ENCODE data around the gene NIBAN1. TPM values are rescaled to one million over a fixed set of nuclear protein-coding genes. Genes with fewer than 3 reads are reported as not detected.
A peak's percentile ranks its signal among the peaks of the same experiment; 100 is the strongest.

NIBAN1 gene
- total and polyA plus RNA-seq, 9 of the 15 experiments (the other 6 are each of a cell fraction or from before 2014, with no cell fraction given): 1.5 to 26.6 (median 16.2) TPM

DNA sequence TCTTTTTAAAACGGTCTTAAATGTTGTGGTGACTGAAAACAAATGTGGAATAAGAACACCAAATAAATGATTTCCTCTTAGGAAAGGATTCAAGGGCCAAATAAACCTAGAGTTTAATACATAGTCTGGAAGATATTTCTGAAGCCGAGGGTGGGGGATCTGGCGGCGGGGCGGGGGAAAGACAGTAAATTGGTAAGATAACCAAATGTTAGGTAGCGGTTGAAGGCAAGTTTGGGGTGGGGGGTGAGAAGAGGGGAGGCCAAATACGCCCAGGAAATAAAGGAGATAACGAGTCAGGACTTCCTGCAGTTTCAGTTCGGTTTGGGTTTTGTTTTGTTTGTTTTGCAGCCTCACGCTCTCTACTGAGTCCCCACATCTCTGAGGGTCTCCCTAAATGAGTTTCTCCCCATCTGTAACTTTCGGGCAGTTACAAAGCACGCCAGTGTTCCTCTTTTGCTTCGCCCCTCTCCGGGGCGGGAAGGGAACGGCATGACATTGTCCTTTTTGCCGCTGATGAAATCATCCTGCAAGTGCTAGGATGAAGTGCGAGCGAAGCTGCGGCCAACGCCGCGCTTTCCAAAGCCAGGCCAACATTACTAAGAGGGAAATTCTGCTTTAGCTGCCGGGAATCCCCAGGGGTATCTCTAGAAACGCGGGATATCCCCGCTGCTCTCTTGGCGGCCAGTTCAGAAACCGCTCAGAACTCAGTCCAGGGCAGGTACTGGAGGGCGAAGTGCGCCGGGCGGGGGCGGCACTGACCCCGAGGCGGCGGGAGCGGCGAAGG, 844 bp downstream of the NIBAN1 start (continued):
- TF ChIP-seq MECOM (CRISPR knock-in tag; IDR thresholded peaks at IDR 0.05): peak; percentile 63; the same call in 1 of the 2 replicates
- peak; percentile 68 for TF ChIP-seq L3MBTL2 (IDR thresholded peaks at IDR 0.05)
- TF ChIP-seq TARDBP (IDR thresholded peaks at IDR 0.05): 0 out of 2 replicates have a peak, but pooled peaks have one; percentile 6
- no peak for TF ChIP-seq IFI16 (CRISPR knock-in tag; IDR thresholded peaks at IDR 0.05)
- 0 out of 2 replicates have a peak, but pooled peaks have one; percentile 35 for TF ChIP-seq TRIM28 (IDR thresholded peaks at IDR 0.05)
- TF ChIP-seq, protein P1, sequence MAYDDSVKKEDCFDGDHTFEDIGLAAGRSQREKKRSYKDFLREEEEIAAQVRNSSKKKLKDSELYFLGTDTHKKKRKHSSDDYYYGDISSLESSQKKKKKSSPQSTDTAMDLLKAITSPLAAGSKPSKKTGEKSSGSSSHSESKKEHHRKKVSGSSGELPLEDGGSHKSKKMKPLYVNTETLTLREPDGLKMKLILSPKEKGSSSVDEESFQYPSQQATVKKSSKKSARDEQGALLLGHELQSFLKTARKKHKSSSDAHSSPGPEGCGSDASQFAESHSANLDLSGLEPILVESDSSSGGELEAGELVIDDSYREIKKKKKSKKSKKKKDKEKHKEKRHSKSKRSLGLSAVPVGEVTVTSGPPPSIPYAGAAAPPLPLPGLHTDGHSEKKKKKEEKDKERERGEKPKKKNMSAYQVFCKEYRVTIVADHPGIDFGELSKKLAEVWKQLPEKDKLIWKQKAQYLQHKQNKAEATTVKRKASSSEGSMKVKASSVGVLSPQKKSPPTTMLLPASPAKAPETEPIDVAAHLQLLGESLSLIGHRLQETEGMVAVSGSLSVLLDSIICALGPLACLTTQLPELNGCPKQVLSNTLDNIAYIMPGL (CRISPR knock-in tag; IDR thresholded peaks at IDR 0.05): no peak
- no peak for TF ChIP-seq HMG20A (CRISPR knock-in tag; conservative IDR thresholded peaks at IDR 0.05)
- no peak for TF ChIP-seq PRPF4 (IDR thresholded peaks at IDR 0.05; ENCODE audit: insufficient read depth, low read depth, low read length, poor library complexity, severe bottlenecking)
- TF ChIP-seq, protein P2, sequence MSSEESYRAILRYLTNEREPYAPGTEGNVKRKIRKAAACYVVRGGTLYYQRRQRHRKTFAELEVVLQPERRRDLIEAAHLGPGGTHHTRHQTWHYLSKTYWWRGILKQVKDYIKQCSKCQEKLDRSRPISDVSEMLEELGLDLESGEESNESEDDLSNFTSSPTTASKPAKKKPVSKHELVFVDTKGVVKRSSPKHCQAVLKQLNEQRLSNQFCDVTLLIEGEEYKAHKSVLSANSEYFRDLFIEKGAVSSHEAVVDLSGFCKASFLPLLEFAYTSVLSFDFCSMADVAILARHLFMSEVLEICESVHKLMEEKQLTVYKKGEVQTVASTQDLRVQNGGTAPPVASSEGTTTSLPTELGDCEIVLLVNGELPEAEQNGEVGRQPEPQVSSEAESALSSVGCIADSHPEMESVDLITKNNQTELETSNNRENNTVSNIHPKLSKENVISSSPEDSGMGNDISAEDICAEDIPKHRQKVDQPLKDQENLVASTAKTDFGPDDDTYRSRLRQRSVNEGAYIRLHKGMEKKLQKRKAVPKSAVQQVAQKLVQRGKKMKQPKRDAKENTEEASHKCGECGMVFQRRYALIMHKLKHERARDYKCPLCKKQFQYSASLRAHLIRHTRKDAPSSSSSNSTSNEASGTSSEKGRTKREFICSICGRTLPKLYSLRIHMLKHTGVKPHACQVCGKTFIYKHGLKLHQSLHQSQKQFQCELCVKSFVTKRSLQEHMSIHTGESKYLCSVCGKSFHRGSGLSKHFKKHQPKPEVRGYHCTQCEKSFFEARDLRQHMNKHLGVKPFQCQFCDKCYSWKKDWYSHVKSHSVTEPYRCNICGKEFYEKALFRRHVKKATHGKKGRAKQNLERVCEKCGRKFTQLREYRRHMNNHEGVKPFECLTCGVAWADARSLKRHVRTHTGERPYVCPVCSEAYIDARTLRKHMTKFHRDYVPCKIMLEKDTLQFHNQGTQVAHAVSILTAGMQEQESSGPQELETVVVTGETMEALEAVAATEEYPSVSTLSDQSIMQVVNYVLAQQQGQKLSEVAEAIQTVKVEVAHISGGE (CRISPR knock-in tag; IDR thresholded peaks at IDR 0.05): no peak
- TF ChIP-seq, protein P3, sequence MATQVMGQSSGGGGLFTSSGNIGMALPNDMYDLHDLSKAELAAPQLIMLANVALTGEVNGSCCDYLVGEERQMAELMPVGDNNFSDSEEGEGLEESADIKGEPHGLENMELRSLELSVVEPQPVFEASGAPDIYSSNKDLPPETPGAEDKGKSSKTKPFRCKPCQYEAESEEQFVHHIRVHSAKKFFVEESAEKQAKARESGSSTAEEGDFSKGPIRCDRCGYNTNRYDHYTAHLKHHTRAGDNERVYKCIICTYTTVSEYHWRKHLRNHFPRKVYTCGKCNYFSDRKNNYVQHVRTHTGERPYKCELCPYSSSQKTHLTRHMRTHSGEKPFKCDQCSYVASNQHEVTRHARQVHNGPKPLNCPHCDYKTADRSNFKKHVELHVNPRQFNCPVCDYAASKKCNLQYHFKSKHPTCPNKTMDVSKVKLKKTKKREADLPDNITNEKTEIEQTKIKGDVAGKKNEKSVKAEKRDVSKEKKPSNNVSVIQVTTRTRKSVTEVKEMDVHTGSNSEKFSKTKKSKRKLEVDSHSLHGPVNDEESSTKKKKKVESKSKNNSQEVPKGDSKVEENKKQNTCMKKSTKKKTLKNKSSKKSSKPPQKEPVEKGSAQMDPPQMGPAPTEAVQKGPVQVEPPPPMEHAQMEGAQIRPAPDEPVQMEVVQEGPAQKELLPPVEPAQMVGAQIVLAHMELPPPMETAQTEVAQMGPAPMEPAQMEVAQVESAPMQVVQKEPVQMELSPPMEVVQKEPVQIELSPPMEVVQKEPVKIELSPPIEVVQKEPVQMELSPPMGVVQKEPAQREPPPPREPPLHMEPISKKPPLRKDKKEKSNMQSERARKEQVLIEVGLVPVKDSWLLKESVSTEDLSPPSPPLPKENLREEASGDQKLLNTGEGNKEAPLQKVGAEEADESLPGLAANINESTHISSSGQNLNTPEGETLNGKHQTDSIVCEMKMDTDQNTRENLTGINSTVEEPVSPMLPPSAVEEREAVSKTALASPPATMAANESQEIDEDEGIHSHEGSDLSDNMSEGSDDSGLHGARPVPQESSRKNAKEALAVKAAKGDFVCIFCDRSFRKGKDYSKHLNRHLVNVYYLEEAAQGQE (IDR thresholded peaks at IDR 0.05; ENCODE audit: borderline replicate concordance): no peak
- TF ChIP-seq, protein P3 (CRISPR knock-in tag; IDR thresholded peaks at IDR 0.05; ENCODE audit: low read depth): no peak

All from K562 (cell line).